ENCODE data around the gene SLC32A1. TPM values are rescaled to one million over a fixed set of nuclear protein-coding genes. Genes with fewer than 3 reads are reported as not detected.

Gene SLC32A1
- total and polyA plus RNA-seq, 9 donors, result not detected

DNA sequence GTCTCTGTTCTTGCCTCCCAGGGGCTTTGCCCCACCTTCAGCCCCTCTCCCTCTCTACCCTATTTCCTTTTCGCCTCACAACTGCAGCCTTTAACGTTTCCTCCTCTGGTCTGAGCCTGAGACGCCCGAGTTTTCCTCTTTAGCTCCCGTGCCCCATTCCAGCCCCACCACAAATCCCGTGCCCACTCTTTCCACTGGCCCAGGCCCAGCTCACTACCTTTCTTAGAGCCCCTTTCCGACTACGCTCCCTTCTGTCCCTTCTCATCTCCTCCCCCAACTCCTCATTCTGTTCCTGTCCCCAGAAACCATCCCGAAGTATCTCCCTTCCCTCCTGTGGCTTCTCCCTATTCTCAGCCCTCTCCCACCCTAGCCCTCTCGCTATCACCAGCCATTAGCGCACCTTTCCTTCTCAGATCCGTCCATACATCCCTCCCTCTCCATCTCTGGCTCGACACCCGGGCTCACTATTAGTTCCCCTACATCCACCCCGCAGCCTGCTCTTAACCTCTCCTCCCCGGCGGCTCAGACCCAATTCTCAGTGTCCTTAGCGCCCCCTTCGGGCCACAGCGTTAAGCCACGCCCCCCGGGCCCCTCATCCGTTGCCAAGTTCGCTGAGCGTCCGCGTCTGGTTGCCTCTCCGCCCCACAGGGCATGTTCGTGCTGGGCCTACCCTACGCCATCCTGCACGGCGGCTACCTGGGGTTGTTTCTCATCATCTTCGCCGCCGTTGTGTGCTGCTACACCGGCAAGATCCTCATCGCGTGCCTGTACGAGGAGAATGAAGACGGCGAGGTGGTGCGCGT lies 2.7 kb downstream of the SLC32A1 start:
- Histone ChIP-seq H3K27me3 (no peaks in the 10 kb centered on the region), H3K4me3 (no peak overlapping the region), H3K9me3 (no peaks in the 10 kb centered on the region), H3K36me3 (no peaks in the 10 kb centered on the region), H3K27ac (no peak overlapping the region), H3K4me1 (ENCODE audit: insufficient read depth) (peaks cover 1% of the 10 kb centered on the region)
- no peak for TF ChIP-seq EP300 (IDR thresholded peaks at IDR 0.05)
- TF ChIP-seq POLR2A (IDR thresholded peaks at IDR 0.05), result no peak
- TF ChIP-seq, protein P1, sequence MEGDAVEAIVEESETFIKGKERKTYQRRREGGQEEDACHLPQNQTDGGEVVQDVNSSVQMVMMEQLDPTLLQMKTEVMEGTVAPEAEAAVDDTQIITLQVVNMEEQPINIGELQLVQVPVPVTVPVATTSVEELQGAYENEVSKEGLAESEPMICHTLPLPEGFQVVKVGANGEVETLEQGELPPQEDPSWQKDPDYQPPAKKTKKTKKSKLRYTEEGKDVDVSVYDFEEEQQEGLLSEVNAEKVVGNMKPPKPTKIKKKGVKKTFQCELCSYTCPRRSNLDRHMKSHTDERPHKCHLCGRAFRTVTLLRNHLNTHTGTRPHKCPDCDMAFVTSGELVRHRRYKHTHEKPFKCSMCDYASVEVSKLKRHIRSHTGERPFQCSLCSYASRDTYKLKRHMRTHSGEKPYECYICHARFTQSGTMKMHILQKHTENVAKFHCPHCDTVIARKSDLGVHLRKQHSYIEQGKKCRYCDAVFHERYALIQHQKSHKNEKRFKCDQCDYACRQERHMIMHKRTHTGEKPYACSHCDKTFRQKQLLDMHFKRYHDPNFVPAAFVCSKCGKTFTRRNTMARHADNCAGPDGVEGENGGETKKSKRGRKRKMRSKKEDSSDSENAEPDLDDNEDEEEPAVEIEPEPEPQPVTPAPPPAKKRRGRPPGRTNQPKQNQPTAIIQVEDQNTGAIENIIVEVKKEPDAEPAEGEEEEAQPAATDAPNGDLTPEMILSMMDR (IDR thresholded peaks at IDR 0.05), result no peak
- DNase-seq, result no peak
- intact Hi-C loops (cut with DNase I), result no loop called here
- 2 to 3% (median 2%) methylated on average over 39 to 43 of the region's 43 CpGs for WGBS, 3 donors

DNA sequence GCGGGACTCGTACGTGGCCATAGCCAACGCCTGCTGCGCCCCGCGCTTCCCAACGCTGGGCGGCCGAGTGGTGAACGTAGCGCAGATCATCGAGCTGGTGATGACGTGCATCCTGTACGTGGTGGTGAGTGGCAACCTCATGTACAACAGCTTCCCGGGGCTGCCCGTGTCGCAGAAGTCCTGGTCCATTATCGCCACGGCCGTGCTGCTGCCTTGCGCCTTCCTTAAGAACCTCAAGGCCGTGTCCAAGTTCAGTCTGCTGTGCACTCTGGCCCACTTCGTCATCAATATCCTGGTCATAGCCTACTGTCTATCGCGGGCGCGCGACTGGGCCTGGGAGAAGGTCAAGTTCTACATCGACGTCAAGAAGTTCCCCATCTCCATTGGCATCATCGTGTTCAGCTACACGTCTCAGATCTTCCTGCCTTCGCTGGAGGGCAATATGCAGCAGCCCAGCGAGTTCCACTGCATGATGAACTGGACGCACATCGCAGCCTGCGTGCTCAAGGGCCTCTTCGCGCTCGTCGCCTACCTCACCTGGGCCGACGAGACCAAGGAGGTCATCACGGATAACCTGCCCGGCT lies 3.4 kb downstream of the SLC32A1 start:
- no peak for DNase-seq
- WGBS, 3 donors, result 2 to 7% (median 4%) methylated on average over 43 to 46 of the region's 46 CpGs
- Histone ChIP-seq H3K4me1 (ENCODE audit: insufficient read depth) (peaks cover 1% of the 10 kb centered on the region), H3K27me3 (no peaks in the 10 kb centered on the region), H3K9me3 (no peaks in the 10 kb centered on the region), H3K36me3 (no peaks in the 10 kb centered on the region), H3K27ac (no peak overlapping the region), H3K4me3 (no peak overlapping the region)
- intact Hi-C loops (cut with DNase I), result no loop called here
- no peak for TF ChIP-seq POLR2A (IDR thresholded peaks at IDR 0.05)
- TF ChIP-seq, protein P1 (IDR thresholded peaks at IDR 0.05), result no peak
- no peak for TF ChIP-seq EP300 (IDR thresholded peaks at IDR 0.05)

DNA sequence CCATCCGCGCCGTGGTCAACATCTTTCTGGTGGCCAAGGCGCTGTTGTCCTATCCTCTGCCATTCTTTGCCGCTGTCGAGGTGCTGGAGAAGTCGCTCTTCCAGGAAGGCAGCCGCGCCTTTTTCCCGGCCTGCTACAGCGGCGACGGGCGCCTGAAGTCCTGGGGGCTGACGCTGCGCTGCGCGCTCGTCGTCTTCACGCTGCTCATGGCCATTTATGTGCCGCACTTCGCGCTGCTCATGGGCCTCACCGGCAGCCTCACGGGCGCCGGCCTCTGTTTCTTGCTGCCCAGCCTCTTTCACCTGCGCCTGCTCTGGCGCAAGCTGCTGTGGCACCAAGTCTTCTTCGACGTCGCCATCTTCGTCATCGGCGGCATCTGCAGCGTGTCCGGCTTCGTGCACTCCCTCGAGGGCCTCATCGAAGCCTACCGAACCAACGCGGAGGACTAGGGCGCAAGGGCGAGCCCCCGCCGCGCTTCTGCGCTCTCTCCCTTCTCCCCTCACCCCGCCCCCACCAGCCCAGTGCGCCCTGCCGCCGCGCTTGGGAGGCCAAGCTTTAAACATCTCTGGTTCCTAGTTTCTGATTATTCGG lies 4.0 kb downstream of the SLC32A1 start:
- WGBS, 3 donors, result 2% methylated on average over 56 of the region's 56 CpGs
- H3K9me3 ChIP-seq, result no peaks in the 10 kb centered on the region
- H3K4me1 ChIP-seq (ENCODE audit: insufficient read depth), result peaks cover 1% of the 10 kb centered on the region
- no peak for TF ChIP-seq POLR2A (IDR thresholded peaks at IDR 0.05)
- DNase-seq, result no peak
- no peak overlapping the region for H3K4me3 ChIP-seq
- intact Hi-C loops (cut with DNase I), result no loop called here
- H3K36me3 ChIP-seq, result no peaks in the 10 kb centered on the region
- no peak overlapping the region for H3K27ac ChIP-seq
- H3K27me3 ChIP-seq, result no peaks in the 10 kb centered on the region

DNA sequence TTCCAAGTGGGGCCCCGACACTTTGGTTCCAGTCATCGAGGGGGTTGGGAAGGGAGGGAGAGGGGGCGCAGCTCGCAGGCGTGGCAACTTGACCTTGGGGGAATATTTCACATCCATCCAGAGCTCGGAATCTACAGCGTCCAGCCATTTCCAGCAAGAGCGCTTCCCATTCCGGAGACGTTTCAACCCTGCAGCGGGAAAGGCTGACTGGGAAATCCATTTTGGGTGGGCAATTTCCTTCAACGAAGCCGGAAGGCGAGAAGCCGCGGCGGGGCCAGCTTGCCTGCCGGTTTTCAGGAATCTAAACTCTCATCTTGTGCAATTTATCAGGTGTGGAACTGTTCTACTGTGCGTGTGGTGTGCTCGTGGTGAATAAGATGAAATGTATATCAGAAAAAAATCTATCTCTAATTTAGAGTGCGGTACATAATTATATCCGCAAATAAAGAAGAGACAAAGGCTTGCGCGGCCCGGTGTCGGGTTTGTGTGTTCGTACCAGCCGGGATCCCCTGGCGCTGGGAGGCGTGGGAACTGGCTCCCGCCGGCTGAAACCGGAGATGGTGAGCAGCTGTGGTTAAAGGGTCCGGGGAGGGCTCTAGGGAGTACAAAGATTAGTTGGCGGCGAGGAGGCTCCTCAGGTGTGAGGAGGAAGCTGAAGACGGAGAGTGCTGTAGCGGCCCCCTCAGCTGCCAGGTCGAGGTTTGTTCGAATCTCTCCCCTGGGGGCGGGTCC lies 4.8 kb downstream of the SLC32A1 start:
- WGBS, 3 donors, result 2 to 3% (median 2%) methylated on average over 41 of the region's 41 CpGs
- no peak overlapping the region for H3K4me3 ChIP-seq
- intact Hi-C loops (cut with DNase I), result no loop called here

More for the DNA sequence above, 4.8 kb downstream of the SLC32A1 start:
- TF ChIP-seq EP300 (IDR thresholded peaks at IDR 0.05) (no peak), POLR2A (IDR thresholded peaks at IDR 0.05) (no peak)
- TF ChIP-seq, protein P1 (IDR thresholded peaks at IDR 0.05), result no peak
- no peak for DNase-seq
- Histone ChIP-seq H3K27ac (no peak overlapping the region), H3K4me1 (ENCODE audit: insufficient read depth) (peaks cover 1% of the 10 kb centered on the region), H3K27me3 (no peaks in the 10 kb centered on the region), H3K36me3 (no peaks in the 10 kb centered on the region), H3K9me3 (no peaks in the 10 kb centered on the region)

Measured in ovary (tissue), 9 donors.